DND-41 (cell line): ENCODE results near the gene MEI1.

Experiments used
- EZH2 ChIP-seq: IDR thresholded peaks from 3 replicates; pipeline ENCODE4 v1.6.1; 2012; ENCODE audit warnings: borderline replicate concordance, low read depth, mild to moderate bottlenecking, moderate library complexity, low read length, inconsistent platforms; ENCODE audit not compliant: severe bottlenecking
- TF ChIP-seq, protein P1 (sequence below): IDR thresholded peaks from 2 replicates; pipeline ENCODE4 v1.5.1; 2012; ENCODE audit warnings: borderline replicate concordance, low read length, moderate library complexity, mild to moderate bottlenecking; ENCODE audit not compliant: poor library complexity, severe bottlenecking; ENCODE audit errors: extremely low read depth

DNA sequence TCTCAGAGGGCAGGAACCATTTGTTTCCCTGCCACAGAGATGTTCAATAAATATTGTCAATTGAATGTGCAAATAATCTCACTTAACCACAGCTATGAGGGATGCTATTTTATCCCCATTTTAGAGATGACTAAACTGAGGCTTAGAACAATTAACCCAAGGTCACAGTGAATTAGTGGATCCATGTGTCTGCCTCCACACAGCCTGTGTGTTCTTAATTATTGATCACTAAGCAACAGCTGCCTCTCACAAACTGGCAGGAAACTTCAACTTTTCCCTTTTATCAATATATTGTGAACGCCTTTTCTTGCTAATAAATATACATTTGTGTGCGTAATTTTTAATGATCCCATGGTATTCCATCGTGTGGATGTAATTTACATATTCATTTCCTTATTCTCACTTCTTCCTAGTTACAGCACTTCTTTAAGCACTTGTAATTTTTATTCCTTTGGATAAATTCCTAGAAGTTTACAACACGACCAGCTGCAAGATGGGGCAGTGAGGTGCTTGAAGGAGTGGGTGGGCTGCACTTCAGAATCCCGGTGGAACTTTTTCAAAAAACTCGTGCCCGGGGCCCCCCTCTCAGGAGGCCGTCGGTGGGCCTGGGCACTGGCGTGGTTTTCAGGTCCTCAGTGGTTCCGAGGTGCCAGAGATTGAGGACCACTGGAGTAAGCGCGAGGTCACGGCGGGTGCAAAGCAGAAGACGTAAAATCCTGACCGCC is 132.7 kb downstream of the MEI1 start:
- TF ChIP-seq, protein P1, sequence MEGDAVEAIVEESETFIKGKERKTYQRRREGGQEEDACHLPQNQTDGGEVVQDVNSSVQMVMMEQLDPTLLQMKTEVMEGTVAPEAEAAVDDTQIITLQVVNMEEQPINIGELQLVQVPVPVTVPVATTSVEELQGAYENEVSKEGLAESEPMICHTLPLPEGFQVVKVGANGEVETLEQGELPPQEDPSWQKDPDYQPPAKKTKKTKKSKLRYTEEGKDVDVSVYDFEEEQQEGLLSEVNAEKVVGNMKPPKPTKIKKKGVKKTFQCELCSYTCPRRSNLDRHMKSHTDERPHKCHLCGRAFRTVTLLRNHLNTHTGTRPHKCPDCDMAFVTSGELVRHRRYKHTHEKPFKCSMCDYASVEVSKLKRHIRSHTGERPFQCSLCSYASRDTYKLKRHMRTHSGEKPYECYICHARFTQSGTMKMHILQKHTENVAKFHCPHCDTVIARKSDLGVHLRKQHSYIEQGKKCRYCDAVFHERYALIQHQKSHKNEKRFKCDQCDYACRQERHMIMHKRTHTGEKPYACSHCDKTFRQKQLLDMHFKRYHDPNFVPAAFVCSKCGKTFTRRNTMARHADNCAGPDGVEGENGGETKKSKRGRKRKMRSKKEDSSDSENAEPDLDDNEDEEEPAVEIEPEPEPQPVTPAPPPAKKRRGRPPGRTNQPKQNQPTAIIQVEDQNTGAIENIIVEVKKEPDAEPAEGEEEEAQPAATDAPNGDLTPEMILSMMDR: no peak
- no peak for TF ChIP-seq EZH2
